Osteocyte (in vitro differentiated cells): Measurements from ENCODE around the gene TYRP1. TPM values are rescaled to one million over a fixed set of nuclear protein-coding genes. Genes with fewer than 3 reads are reported as not detected.
"Not testable (repeated sequence)": the region's sequence is repeated elsewhere in the genome, so short reads cannot be mapped to it uniquely, and the experiment has no call there.

Experiments used
- DNase-seq: peaks from one replicate; pipeline ENCODE4 v3.0.0; 2021; ENCODE audit warnings: mixed read lengths; ENCODE audit not compliant: unreplicated experiment; ENCODE audit errors: extremely low spot score
- H3K27ac Mint-ChIP-seq: one replicate; pipeline ENCODE4 v1.8.0; 2021; ENCODE audit warnings: mild to moderate bottlenecking, mixed read lengths; ENCODE audit not compliant: unreplicated experiment
- H3K27me3 Mint-ChIP-seq: one replicate; pipeline ENCODE4 v1.8.0; 2021; ENCODE audit warnings: mixed read lengths; ENCODE audit not compliant: unreplicated experiment
- H3K36me3 Mint-ChIP-seq: one replicate; pipeline ENCODE4 v1.8.0; 2021; ENCODE audit warnings: mixed read lengths; ENCODE audit not compliant: unreplicated experiment
- H3K4me1 Mint-ChIP-seq: one replicate; pipeline ENCODE4 v1.8.0; 2021; ENCODE audit warnings: mixed read lengths; ENCODE audit not compliant: unreplicated experiment
- H3K4me3 Mint-ChIP-seq: one replicate; pipeline ENCODE4 v1.8.0; 2021; ENCODE audit warnings: mild to moderate bottlenecking, moderate library complexity, mixed read lengths; ENCODE audit not compliant: unreplicated experiment
- H3K9me3 Mint-ChIP-seq: one replicate; pipeline ENCODE4 v1.8.0; 2021; ENCODE audit warnings: mixed read lengths; ENCODE audit not compliant: unreplicated experiment
- total RNA-seq: library from RNA; stranded (reverse); gene quantifications from 2 replicates; pipeline ENCODE4 v1.2.1, GENCODE V29; 2021
- TF ChIP-seq, protein P1 (sequence below): fragments of 200-600 bp; sonication (generic); IDR thresholded peaks from 2 replicates; pipeline ENCODE4 v1.5.0; 2021; ENCODE audit warnings: antibody characterized with exemption, mild to moderate bottlenecking, moderate library complexity

TYRP1 gene
- total RNA-seq, 1 donor from 2014 or later, result not detected

DNA sequence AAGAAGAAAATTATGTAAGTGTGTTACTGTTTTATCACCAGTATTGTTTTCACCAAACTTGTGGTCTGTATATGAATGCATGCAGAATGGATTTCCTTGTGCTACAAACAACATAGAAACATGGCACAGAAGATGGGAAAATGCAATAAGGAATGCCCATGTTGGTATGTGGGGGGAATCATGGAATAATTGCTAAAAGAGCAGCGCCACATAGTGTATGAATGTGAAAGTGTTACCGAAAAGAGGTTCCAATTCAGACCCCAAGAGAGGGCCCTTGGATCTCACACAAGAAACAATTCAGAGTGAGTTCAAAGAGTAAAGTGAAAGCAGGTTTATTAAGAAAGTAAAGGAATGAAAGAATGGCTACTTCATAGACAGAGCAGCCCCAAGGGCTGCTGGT is 26.4 kb upstream of the TYRP1 start:
- H3K4me3 Mint-ChIP-seq, result no peak overlapping the region
- H3K27me3 Mint-ChIP-seq, result peaks cover 14% of the 10 kb centered on the region
- TF ChIP-seq, protein P1, sequence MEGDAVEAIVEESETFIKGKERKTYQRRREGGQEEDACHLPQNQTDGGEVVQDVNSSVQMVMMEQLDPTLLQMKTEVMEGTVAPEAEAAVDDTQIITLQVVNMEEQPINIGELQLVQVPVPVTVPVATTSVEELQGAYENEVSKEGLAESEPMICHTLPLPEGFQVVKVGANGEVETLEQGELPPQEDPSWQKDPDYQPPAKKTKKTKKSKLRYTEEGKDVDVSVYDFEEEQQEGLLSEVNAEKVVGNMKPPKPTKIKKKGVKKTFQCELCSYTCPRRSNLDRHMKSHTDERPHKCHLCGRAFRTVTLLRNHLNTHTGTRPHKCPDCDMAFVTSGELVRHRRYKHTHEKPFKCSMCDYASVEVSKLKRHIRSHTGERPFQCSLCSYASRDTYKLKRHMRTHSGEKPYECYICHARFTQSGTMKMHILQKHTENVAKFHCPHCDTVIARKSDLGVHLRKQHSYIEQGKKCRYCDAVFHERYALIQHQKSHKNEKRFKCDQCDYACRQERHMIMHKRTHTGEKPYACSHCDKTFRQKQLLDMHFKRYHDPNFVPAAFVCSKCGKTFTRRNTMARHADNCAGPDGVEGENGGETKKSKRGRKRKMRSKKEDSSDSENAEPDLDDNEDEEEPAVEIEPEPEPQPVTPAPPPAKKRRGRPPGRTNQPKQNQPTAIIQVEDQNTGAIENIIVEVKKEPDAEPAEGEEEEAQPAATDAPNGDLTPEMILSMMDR, result no peak
- no peak overlapping the region for H3K27ac Mint-ChIP-seq
- no peaks in the 10 kb centered on the region for H3K36me3 Mint-ChIP-seq
- no peak for DNase-seq
- H3K4me1 Mint-ChIP-seq, result no peaks in the 10 kb centered on the region
- H3K9me3 Mint-ChIP-seq, result peaks cover 6% of the 10 kb centered on the region

DNA sequence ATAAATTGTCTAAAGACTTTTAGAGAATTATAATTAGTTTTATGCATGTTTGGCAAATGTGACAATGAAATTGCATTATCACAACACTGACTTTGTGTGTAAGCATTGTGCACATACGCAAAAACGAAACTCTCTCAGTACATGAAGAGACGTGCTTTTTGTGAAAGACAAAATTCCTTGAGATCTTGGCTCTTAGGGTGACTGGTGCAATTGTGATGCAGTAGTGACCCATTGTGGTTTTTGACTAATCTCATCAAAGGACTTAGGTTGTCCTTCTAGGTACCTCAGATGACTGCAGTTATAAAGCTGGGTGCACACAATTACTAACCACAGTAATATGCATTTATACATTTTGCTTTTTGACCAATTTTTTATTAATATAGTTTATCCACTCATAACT is 25.3 kb upstream of the TYRP1 start:
- H3K27ac Mint-ChIP-seq, result no peak overlapping the region
- H3K4me1 Mint-ChIP-seq, result no peaks in the 10 kb centered on the region
- TF ChIP-seq, protein P1, result no peak
- H3K4me3 Mint-ChIP-seq, result no peak overlapping the region
- DNase-seq, result no peak
- H3K36me3 Mint-ChIP-seq, result no peaks in the 10 kb centered on the region
- peaks cover 6% of the 10 kb centered on the region for H3K9me3 Mint-ChIP-seq
- peaks cover 13% of the 10 kb centered on the region for H3K27me3 Mint-ChIP-seq

DNA sequence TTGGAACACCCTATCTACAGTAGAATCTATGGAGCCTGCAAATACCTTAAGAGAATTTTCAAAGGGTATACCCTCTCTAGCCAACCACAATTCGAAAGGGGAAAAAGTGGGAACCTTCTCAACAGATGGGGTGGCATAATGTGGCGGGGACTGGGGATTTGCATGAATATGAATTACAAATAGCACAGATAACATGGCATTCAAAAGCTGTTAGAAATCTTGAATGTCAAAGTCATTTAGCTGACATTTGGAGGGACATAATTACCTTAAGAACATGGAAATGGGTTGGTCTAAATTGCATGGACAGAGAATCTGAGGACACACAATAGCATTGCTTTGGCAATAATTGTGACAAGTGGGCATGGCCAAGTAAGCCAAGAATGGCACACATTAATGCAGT is 23.2 kb upstream of the TYRP1 start:
- TF ChIP-seq, protein P1, result no peak
- no peak for DNase-seq
- H3K4me3 Mint-ChIP-seq, result no peak overlapping the region
- H3K27ac Mint-ChIP-seq, result no peak overlapping the region
- no peaks in the 10 kb centered on the region for H3K9me3 Mint-ChIP-seq
- H3K36me3 Mint-ChIP-seq, result no peaks in the 10 kb centered on the region
- H3K27me3 Mint-ChIP-seq, result no peaks in the 10 kb centered on the region
- no peaks in the 10 kb centered on the region for H3K4me1 Mint-ChIP-seq

DNA sequence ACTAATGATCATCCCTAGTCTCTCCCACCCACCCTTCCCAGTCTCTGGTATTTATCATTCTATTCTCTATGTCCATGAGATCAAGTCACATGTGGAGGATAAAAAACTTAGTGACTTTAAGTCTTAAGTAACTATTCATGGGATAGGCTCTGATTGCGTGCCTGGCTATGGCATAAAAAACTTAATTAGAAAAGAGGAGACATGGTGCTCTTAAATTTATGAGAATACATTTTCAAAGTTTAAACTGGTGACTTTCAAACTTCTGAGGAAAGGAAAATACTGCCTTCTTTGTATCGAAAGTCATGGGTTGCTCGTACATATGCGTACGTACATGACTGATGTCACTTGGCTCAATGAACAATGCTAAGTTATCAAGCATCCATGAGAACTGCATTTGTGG is 18.2 kb upstream of the TYRP1 start:
- no peaks in the 10 kb centered on the region for H3K27me3 Mint-ChIP-seq
- TF ChIP-seq, protein P1, result no peak
- DNase-seq, result no peak
- no peak overlapping the region for H3K4me3 Mint-ChIP-seq
- H3K36me3 Mint-ChIP-seq, result no peaks in the 10 kb centered on the region
- no peaks in the 10 kb centered on the region for H3K9me3 Mint-ChIP-seq
- no peak overlapping the region for H3K27ac Mint-ChIP-seq
- H3K4me1 Mint-ChIP-seq, result peaks cover 12% of the 10 kb centered on the region

DNA sequence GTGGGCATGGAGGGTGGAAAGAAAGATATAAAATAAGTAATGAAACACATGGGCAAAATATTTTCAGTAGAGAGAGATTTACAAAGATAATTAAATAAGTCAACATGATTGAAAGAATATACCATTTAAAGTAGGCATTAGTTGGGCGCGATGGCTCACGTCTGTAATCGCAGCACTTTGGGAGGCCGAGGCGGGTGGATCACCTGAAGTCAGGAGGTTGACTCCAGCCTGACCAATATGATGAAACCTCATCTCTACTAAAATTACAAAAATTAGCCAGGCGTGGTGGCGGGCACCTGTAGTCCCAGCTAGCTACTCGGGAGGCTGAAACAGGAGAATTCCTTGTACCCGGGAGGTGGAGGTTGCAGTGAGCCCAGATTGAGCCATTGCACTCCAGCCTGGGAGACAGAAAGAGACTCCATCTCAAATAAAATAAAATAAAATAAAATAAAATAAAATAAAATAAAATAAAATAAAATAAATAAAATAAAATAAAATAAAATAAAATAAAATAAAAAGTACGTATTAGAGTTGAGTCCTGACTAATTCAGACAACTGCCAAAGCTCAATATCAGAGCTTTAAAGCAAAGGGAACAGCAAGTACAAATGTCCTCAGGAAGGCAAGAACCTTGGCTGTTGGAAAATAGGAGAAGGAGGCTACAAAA is 15.6 kb upstream of the TYRP1 start:
- H3K4me3 Mint-ChIP-seq, H3K36me3 Mint-ChIP-seq, H3K27me3 Mint-ChIP-seq, DNase-seq, H3K9me3 Mint-ChIP-seq, H3K27ac Mint-ChIP-seq: not testable (repeated sequence)
- H3K4me1 Mint-ChIP-seq, result peaks cover 34% of the 10 kb centered on the region

DNA sequence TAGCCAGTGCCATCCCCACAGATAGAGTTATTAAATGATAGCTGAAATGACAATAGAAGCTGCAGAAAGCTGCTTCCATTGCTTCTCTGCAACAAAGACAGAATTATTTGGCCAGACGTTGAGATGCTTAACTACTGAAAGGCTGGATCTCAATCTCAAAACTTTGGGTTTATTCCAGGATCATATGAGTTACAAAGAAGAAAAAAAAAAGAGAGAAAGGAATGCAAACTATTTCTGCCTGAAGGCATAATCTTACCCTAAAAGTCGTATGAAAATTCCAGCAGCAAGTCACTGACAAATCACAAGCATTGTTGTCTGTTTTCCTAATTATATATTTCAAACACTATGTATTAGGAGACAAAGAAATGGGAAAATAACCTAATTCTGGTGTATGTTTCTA is 12.8 kb upstream of the TYRP1 start:
- Mint-ChIP-seq H3K4me1 (peaks cover 36% of the 10 kb centered on the region), H3K27ac (peak overlapping the region; percentile 81), H3K27me3 (no peaks in the 10 kb centered on the region), H3K9me3 (peaks cover 5% of the 10 kb centered on the region), H3K4me3 (no peak overlapping the region), H3K36me3 (peaks cover 3% of the 10 kb centered on the region)
- no peak for DNase-seq
- TF ChIP-seq, protein P1, result no peak
